HG02610 (cell line): ENCODE measurements around the gene TMC1.
"Not testable (repeated sequence)": the region's sequence is repeated elsewhere in the genome, so short reads cannot be mapped to it uniquely, and the experiment has no call there.

Source experiments
- ATAC-seq: cut with Tn5 transposase; IDR thresholded peaks from one replicate; pipeline ENCODE4 v1.9.1; 2021; ENCODE audit warnings: mild to moderate bottlenecking, moderate library complexity; ENCODE audit not compliant: unreplicated experiment

TMC1 gene

GRCh38 chr9:72521416-72521815, at the start of gene TMC1:
TSS of gene TMC1 (plus strand) at chr9:72521608. CDS start at chr9:72648649, 127,041 bp downstream.
- not testable (repeated sequence) for ATAC-seq

- ATAC-seq, result peak; percentile 91
Observed at GRCh38 chr9:72473474-72474261, 47.7 kb upstream of the TMC1 start.

- ATAC-seq, result no peak
Observed at GRCh38 chr9:72474676-72475075, 46.7 kb upstream of the TMC1 start.

- ATAC-seq, result no peak
Observed at GRCh38 chr9:72476100-72476499, 45.3 kb upstream of the TMC1 start.

GRCh38 chr9:72476617-72477437, 44.6 kb upstream of the TMC1 start:
- ATAC-seq, result peak; percentile 44

GRCh38 chr9:72477930-72478518, 43.4 kb upstream of the TMC1 start:
- ATAC-seq, result no peak

GRCh38 chr9:72478966-72479365, 42.4 kb upstream of the TMC1 start:
- ATAC-seq, result no peak

GRCh38 chr9:72480261-72480660, 41.1 kb upstream of the TMC1 start:
- not testable (repeated sequence) for ATAC-seq

GRCh38 chr9:72480921-72481320, 40.5 kb upstream of the TMC1 start:
- ATAC-seq, result no peak

- no peak for ATAC-seq
Observed at GRCh38 chr9:72485821-72486593, 35.4 kb upstream of the TMC1 start.

- no peak for ATAC-seq
Observed at GRCh38 chr9:72486594-72486955, 34.8 kb upstream of the TMC1 start.

GRCh38 chr9:72487665-72488064, 33.7 kb upstream of the TMC1 start:
- not testable (repeated sequence) for ATAC-seq

GRCh38 chr9:72489986-72490385, 31.4 kb upstream of the TMC1 start:
- no peak for ATAC-seq

GRCh38 chr9:72491242-72491641, 30.2 kb upstream of the TMC1 start:
- no peak for ATAC-seq

- no peak for ATAC-seq
Observed at GRCh38 chr9:72494051-72494450, 27.4 kb upstream of the TMC1 start.

- no peak for ATAC-seq
Observed at GRCh38 chr9:72497447-72498046, 23.9 kb upstream of the TMC1 start.

GRCh38 chr9:72506615-72507014, 14.8 kb upstream of the TMC1 start:
- ATAC-seq, result no peak

GRCh38 chr9:72509053-72509452, 12.4 kb upstream of the TMC1 start:
- peak; percentile 24 for ATAC-seq

- ATAC-seq, result peak; percentile 95
Observed at GRCh38 chr9:72509635-72510034, 11.8 kb upstream of the TMC1 start.

GRCh38 chr9:72521011-72521410, 397 bp upstream of the TMC1 start:
- not testable (repeated sequence) for ATAC-seq
